ENCODE results near the gene GAS2.

DNA sequence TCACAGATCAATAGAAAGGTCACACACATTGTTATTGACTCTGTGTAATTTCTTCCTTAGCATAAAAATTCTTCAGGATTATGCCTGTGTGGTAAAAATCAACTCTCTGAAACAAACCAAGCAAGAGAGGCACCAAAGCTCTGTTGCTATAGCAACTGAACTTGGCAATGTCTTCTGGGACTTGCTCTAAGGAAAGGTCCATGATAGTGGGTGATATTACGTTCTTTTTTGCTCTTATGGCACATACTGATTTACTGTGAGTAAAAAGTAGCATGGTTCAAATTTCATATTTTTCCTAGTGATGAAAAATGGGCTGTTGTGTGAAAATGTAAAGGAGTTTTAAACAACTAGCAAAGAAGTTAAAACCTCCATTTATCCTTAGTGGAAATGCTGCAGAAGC is 96.8 kb downstream of the GAS2 start:
- TF ChIP-seq, protein P1, sequence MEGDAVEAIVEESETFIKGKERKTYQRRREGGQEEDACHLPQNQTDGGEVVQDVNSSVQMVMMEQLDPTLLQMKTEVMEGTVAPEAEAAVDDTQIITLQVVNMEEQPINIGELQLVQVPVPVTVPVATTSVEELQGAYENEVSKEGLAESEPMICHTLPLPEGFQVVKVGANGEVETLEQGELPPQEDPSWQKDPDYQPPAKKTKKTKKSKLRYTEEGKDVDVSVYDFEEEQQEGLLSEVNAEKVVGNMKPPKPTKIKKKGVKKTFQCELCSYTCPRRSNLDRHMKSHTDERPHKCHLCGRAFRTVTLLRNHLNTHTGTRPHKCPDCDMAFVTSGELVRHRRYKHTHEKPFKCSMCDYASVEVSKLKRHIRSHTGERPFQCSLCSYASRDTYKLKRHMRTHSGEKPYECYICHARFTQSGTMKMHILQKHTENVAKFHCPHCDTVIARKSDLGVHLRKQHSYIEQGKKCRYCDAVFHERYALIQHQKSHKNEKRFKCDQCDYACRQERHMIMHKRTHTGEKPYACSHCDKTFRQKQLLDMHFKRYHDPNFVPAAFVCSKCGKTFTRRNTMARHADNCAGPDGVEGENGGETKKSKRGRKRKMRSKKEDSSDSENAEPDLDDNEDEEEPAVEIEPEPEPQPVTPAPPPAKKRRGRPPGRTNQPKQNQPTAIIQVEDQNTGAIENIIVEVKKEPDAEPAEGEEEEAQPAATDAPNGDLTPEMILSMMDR (IDR thresholded peaks at IDR 0.05), result no peak
- TF ChIP-seq POLR2A (IDR thresholded peaks at IDR 0.05), result no peak

All from Peyer's patch (tissue), 4 donors.